H9 (cell line): Measurements from ENCODE around the gene IGFBP7. TPM values are rescaled to one million over a fixed set of nuclear protein-coding genes. Genes with fewer than 3 reads are reported as not detected.

ENCODE experiments used
- DNase-seq: peaks from one replicate; pipeline ENCODE4 v3.0.0-alpha.2; 2017
- H2AFZ ChIP-seq: one replicate; pipeline ENCODE4 v1.6.1; 2013; ENCODE audit warnings: mild to moderate bottlenecking, low read length, control low read depth, moderate library complexity
- H2AK5ac ChIP-seq: 2 replicates; pipeline ENCODE4 v1.6.1; 2013; ENCODE audit warnings: low read length, control low read depth, mixed read lengths; ENCODE audit not compliant: insufficient read length
- H2BK120ac ChIP-seq: one replicate; pipeline ENCODE4 v1.6.1; 2013; ENCODE audit warnings: low read depth, mild to moderate bottlenecking, low read length, control low read depth, inconsistent platforms; ENCODE audit not compliant: poor library complexity, severe bottlenecking
- H2BK12ac ChIP-seq: 2 replicates; pipeline ENCODE4 v1.6.1; 2013; ENCODE audit warnings: low read length, control low read depth, mixed read lengths, low read depth; ENCODE audit not compliant: insufficient read length
- H2BK15ac ChIP-seq: 2 replicates; pipeline ENCODE4 v1.6.1; 2013; ENCODE audit warnings: low read depth, low read length, control low read depth
- H2BK20ac ChIP-seq: one replicate; pipeline ENCODE4 v1.6.1; 2013; ENCODE audit warnings: low read depth, mild to moderate bottlenecking, low read length, control low read depth, inconsistent platforms; ENCODE audit not compliant: poor library complexity, severe bottlenecking
- H2BK5ac ChIP-seq: 2 replicates; pipeline ENCODE4 v1.6.1; 2013; ENCODE audit warnings: low read length, control low read depth, mixed read lengths; ENCODE audit not compliant: insufficient read length
- H3K14ac ChIP-seq: 2 replicates; pipeline ENCODE4 v1.6.1; 2013; ENCODE audit warnings: low read length, control low read depth; ENCODE audit not compliant: insufficient read depth
- H3K18ac ChIP-seq: 2 replicates; pipeline ENCODE4 v1.6.1; 2013; ENCODE audit warnings: low read depth, mild to moderate bottlenecking, mixed read lengths, low read length, control low read depth; ENCODE audit not compliant: insufficient read length
- H3K23ac ChIP-seq: 2 replicates; pipeline ENCODE4 v1.6.1; 2013; ENCODE audit warnings: low read length, control low read depth, mixed read lengths, low read depth; ENCODE audit not compliant: insufficient read length
- H3K23me2 ChIP-seq: 2 replicates; pipeline ENCODE4 v1.6.1; 2013; ENCODE audit warnings: low read depth, mild to moderate bottlenecking, mixed read lengths, low read length, control low read depth; ENCODE audit not compliant: insufficient read length, poor library complexity, severe bottlenecking
- H3K27ac ChIP-seq: 2 replicates; pipeline ENCODE4 v1.5.1; 2013; ENCODE audit warnings: low read length, control low read depth, mixed read lengths, low read depth; ENCODE audit not compliant: insufficient read length
- H3K27me3 ChIP-seq: 2 replicates; pipeline ENCODE4 v1.6.1; 2013; ENCODE audit warnings: low read length, control low read depth, inconsistent platforms; ENCODE audit not compliant: insufficient read depth
- H3K4ac ChIP-seq: 2 replicates; pipeline ENCODE4 v1.6.1; 2013; ENCODE audit warnings: low read depth, mild to moderate bottlenecking, control low read depth, inconsistent platforms, low read length, moderate library complexity
- H3K4me1 ChIP-seq: 2 replicates; pipeline ENCODE4 v1.6.1; 2013; ENCODE audit warnings: low read length, control low read depth, inconsistent platforms; ENCODE audit not compliant: insufficient read depth
- H3K4me2 ChIP-seq: 2 replicates; pipeline ENCODE4 v1.6.1; 2013; ENCODE audit warnings: low read length, control low read depth, mixed read lengths; ENCODE audit not compliant: insufficient read length, insufficient read depth
- H3K56ac ChIP-seq: 2 replicates; pipeline ENCODE4 v1.6.1; 2013; ENCODE audit warnings: low read depth, mild to moderate bottlenecking, mixed read lengths, low read length, control low read depth; ENCODE audit not compliant: insufficient read length
- H3K79me1 ChIP-seq: 2 replicates; pipeline ENCODE4 v1.6.1; 2013; ENCODE audit warnings: low read depth, mild to moderate bottlenecking, moderate library complexity, low read length, control low read depth, inconsistent platforms; ENCODE audit not compliant: insufficient read depth, poor library complexity, severe bottlenecking
- H3K79me2 ChIP-seq: 2 replicates; pipeline ENCODE4 v1.6.1; 2013; ENCODE audit warnings: low read length, control low read depth, inconsistent platforms; ENCODE audit not compliant: insufficient read depth
- H3K9ac ChIP-seq: 2 replicates; pipeline ENCODE4 v1.6.1; 2013; ENCODE audit warnings: low read length, control low read depth, mixed read lengths; ENCODE audit not compliant: insufficient read length; ENCODE audit errors: extremely low read depth
- H3K9me3 ChIP-seq: one replicate; pipeline ENCODE4 v1.6.1; 2013; ENCODE audit warnings: low read depth, low read length, inconsistent platforms; ENCODE audit not compliant: control insufficient read depth
- H3T11ph ChIP-seq: one replicate; pipeline ENCODE4 v1.6.1; 2013; ENCODE audit warnings: mild to moderate bottlenecking, low read length, control low read depth, inconsistent platforms
- H4K20me1 ChIP-seq: one replicate; pipeline ENCODE4 v1.6.1; 2013; ENCODE audit not compliant: control insufficient read depth, insufficient read length, insufficient read depth
- H4K5ac ChIP-seq: 2 replicates; pipeline ENCODE4 v1.6.1; 2013; ENCODE audit warnings: low read depth, mild to moderate bottlenecking, mixed read lengths, low read length, control low read depth; ENCODE audit not compliant: insufficient read length
- H4K8ac ChIP-seq: replicated peaks from 2 replicates; pipeline ENCODE4 v1.6.1; 2013; ENCODE audit warnings: low read length, control low read depth, mixed read lengths, low read depth; ENCODE audit not compliant: insufficient read length
- H4K91ac ChIP-seq: 2 replicates; pipeline ENCODE4 v1.6.1; 2013; ENCODE audit warnings: low read depth, mild to moderate bottlenecking, moderate library complexity, mixed read lengths, low read length, control low read depth; ENCODE audit not compliant: insufficient read length
- H3K27ac Mint-ChIP-seq, 3 experiments: 2 replicates in 2 of 3; 3 replicates in 1 of 3; pipeline ENCODE4 v1.8.0; 2020 to 2021; ENCODE audit warnings: mixed read lengths in 3 of 3, mild to moderate bottlenecking in 1 of 3, moderate library complexity in 1 of 3
- H3K27me3 Mint-ChIP-seq: 2 replicates; pipeline ENCODE4 v1.8.0; 2021; ENCODE audit warnings: low read depth, mild to moderate bottlenecking, moderate library complexity, mixed read lengths
- H3K36me3 Mint-ChIP-seq, 3 experiments: 2 replicates in 2 of 3; 3 replicates in 1 of 3; pipeline ENCODE4 v1.8.0; 2020 to 2021; ENCODE audit warnings: low read depth in 3 of 3, mixed read lengths in 3 of 3; ENCODE audit not compliant: insufficient read depth in 1 of 3
- H3K4me1 Mint-ChIP-seq, 2 experiments: 2 replicates each; pipeline ENCODE4 v1.8.0; 2020; ENCODE audit warnings: mixed read lengths in 2 of 2
- H3K4me3 Mint-ChIP-seq, 2 experiments: 2 replicates in 1 of 2; 3 replicates in 1 of 2; pipeline ENCODE4 v1.8.0; 2020 to 2021; ENCODE audit warnings: mild to moderate bottlenecking in 2 of 2, mixed read lengths in 2 of 2, moderate library complexity in 1 of 2
- H3K9me3 Mint-ChIP-seq, 2 experiments: 2 replicates in 1 of 2; 3 replicates in 1 of 2; pipeline ENCODE4 v1.8.0; 2020; ENCODE audit warnings: mild to moderate bottlenecking in 2 of 2, mixed read lengths in 2 of 2, moderate library complexity in 1 of 2
- WGBS: extraction: QIAGEN DNeasy Blood & Tissue Kit; methylation state at CpG from one replicate; pipeline ENCODE4 v1.1.7; 2013; ENCODE audit warnings: missing lambda C conversion rate, low lambda C conversion rate, mixed read lengths; ENCODE audit not compliant: insufficient read length; ENCODE audit errors: extremely low coverage; 5-methylcytosine and 5-hydroxymethylcytosine counted together
- total RNA-seq: library from RNA; stranded (reverse); gene quantifications from 2 replicates; pipeline ENCODE4 v1.2.1, GENCODE V29; 2021
- TF ChIP-seq, protein P1 (sequence below): fragments of 200-600 bp; sonication (generic); conservative IDR thresholded peaks from 3 replicates; pipeline ENCODE4 v1.8.0; 2021; ENCODE audit warnings: antibody characterized with exemption, mild to moderate bottlenecking

The IGFBP7 gene
- total RNA-seq, 1 experiment from 2014 or later: 0.37 TPM

- no peak overlapping the region for H3K9ac ChIP-seq
- no peak overlapping the region for H4K8ac ChIP-seq
- H3K4me3 Mint-ChIP-seq: no peak overlapping the region
- peak; percentile 48 for DNase-seq
- no peak overlapping the region for H3K14ac ChIP-seq
- no peak overlapping the region for H3T11ph ChIP-seq
- H3K36me3 Mint-ChIP-seq: peaks cover 3 to 14% (median 10%) of the 10 kb centered on the region in 3 experiments; a peak in 6 of 7 replicates
- H4K5ac ChIP-seq: no peak overlapping the region
- H2BK12ac ChIP-seq: no peak overlapping the region
- peak overlapping the region in 2 of 3 experiments; percentile 24 to 91; a peak in 5 of 7 replicates for H3K27ac Mint-ChIP-seq
- no peak overlapping the region for H2BK5ac ChIP-seq
- no peak overlapping the region for H3K4me2 ChIP-seq
- peak overlapping the region; percentile 66 for H3K27ac ChIP-seq
- no peak overlapping the region for H2BK20ac ChIP-seq
- H3K27me3 Mint-ChIP-seq: 0 out of 2 replicates have a peak, but pooled peaks cover 2% of the 10 kb centered on the region
- H3K79me2 ChIP-seq: no peaks in the 10 kb centered on the region
- no peaks in the 10 kb centered on the region for H3K27me3 ChIP-seq
- no peaks in the 10 kb centered on the region for H4K20me1 ChIP-seq
- H2AFZ ChIP-seq: no peak overlapping the region
- WGBS: 100% methylated on average over 1 of the region's 9 CpGs
- H3K4me1 Mint-ChIP-seq: peaks cover 28 to 33% of the 10 kb centered on the region in 2 experiments
- H3K23ac ChIP-seq: no peak overlapping the region
- no peak overlapping the region for H2AK5ac ChIP-seq
- H3K18ac ChIP-seq: no peak overlapping the region
- no peak overlapping the region for H3K56ac ChIP-seq
- H3K4me1 ChIP-seq: peaks cover 9% of the 10 kb centered on the region
- no peaks in the 10 kb centered on the region for H3K79me1 ChIP-seq
- no peak overlapping the region for H3K4ac ChIP-seq
- no peaks in the 10 kb centered on the region for H3K23me2 ChIP-seq
- no peak overlapping the region for H4K91ac ChIP-seq
- no peak overlapping the region for H2BK15ac ChIP-seq
- TF ChIP-seq, protein P1, sequence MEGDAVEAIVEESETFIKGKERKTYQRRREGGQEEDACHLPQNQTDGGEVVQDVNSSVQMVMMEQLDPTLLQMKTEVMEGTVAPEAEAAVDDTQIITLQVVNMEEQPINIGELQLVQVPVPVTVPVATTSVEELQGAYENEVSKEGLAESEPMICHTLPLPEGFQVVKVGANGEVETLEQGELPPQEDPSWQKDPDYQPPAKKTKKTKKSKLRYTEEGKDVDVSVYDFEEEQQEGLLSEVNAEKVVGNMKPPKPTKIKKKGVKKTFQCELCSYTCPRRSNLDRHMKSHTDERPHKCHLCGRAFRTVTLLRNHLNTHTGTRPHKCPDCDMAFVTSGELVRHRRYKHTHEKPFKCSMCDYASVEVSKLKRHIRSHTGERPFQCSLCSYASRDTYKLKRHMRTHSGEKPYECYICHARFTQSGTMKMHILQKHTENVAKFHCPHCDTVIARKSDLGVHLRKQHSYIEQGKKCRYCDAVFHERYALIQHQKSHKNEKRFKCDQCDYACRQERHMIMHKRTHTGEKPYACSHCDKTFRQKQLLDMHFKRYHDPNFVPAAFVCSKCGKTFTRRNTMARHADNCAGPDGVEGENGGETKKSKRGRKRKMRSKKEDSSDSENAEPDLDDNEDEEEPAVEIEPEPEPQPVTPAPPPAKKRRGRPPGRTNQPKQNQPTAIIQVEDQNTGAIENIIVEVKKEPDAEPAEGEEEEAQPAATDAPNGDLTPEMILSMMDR: no peak
- no peak overlapping the region for H2BK120ac ChIP-seq
- no peaks in the 10 kb centered on the region for H3K9me3 ChIP-seq
- H3K9me3 Mint-ChIP-seq: peaks cover 9 to 14% of the 10 kb centered on the region in 2 experiments
These were observed 28.2 kb downstream of the IGFBP7 start for GRCh38 chr4:57081651-57082621.
